ENCODE results near the gene ZNF346.
A peak's percentile ranks its signal among the peaks of the same experiment; 100 is the strongest.

Gene ZNF346

DNA sequence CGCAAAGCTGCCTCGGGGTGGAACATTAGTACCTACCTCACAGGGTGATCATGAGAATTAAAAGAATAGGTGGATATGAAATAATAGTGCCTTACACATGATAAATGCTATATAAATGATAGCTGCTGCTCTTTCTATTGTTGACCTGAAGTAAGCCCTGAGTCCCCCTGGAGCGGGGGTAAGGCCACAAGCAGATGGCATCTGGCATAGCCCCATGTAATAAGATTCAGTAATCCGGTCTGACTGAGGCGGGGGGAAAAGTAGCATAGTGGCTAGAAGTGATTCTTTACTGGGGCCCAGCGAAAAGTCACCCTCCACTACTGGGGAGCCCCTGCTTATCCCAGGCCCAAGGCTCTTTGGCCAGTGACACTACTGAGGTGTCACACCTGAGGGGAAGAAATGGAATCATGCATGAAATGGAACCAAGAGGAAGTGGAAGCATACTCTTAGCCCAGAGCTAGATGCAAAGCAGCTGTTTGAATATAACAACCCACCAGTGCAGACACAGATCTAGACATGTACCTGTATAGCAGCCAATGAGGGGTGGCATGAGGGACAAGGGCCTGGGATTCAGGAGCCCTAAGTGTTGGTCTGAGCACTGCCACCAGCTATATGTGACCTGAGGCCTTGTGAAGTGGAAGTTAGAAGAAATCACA lies 48.2 kb downstream of the ZNF346 start:
- DNase-seq: no peak

DNA sequence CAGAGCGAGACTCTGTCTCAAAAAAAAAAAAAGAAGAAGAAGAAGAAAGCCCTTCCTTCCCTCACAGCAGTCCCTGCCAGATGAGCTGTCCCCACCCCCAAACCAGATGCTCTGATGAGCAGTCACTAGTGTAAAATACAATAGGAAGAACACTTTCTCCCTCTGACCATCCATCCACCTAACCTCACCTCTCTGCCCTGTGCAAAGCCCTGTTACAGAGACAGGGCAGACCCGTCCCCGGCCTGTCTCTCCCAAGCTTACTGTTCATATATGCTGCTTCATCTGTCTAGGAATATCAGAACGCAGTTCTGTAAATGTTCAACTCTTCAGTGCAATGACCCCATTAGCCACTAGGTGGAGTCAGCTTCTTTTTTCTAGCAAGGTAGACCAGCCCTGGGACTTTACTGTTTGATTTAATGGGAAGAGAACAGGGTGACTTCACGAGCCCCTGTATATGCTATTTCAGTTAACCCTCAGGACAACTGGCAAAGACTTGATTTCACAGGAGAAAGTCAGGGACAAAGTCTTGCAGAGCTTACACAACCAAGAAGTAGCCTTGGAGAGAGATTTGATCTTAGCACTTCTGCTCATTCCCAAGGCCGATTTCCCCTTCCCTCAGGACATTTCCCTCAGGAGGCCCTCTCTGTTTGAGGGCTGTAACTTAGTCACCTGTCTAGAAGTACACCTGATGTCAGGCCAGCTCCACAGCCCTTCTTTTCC lies 49.3 kb downstream of the ZNF346 start:
- peak; percentile 19 for DNase-seq

DNA sequence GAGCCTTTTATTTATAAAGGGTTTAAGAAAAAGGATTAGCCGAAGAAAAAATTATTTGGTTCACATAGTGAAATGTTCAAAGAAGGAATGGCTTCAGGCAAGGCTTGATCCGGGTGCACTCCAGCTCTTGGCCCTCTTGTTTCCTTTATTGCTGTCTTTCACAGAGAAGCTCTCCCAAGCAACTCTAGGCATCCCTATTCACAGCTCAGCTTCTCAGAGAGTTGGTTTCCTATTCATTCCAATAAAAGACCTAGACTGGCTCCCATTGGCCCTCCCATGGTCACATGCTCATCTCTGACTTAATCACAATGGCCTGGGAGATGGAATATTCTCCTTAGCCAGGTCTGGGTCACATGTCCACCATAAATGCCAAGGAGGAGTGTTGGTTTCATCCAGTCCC lies 54.8 kb downstream of the ZNF346 start:
- DNase-seq: no peak

DNA sequence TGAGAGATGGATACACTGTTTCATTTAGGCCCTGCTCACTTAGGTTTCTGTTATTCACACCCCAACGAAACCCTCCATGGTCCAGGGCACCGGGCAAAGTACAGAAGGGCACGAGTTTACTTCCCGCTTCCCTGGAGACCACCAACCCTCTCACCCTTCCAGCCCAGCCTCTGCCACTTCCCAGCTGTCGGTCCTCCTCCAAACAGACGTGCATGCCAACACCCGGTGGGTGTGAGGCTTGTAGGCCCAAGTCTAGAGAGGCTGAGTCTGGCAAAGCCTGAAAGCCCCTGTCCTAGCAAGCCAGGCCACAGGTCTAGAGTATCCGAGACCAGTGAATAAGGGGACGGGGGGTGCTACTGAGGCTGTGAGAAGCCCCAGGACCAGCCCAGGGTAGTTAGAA lies 57.1 kb downstream of the ZNF346 start:
- no peak for DNase-seq

DNA sequence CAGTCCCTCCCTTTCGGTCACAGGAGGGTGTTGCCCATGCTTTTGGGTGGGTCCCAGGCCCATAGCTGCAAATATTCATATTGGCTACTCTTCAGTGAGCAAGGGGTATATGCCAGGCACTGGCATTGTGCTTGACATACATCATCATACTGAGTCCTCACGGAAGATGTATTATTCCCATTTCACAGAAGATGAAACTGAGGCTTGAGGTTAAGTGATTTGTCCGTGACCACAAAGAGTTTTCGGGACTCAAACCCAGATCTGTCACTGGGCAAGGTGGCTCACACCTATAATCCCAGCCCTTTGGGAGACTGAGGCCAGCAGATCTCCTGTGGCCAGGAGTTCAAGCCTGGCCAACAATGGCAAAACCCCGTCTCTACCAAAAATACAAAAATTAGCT lies 57.8 kb downstream of the ZNF346 start:
- DNase-seq: no peak

DNA sequence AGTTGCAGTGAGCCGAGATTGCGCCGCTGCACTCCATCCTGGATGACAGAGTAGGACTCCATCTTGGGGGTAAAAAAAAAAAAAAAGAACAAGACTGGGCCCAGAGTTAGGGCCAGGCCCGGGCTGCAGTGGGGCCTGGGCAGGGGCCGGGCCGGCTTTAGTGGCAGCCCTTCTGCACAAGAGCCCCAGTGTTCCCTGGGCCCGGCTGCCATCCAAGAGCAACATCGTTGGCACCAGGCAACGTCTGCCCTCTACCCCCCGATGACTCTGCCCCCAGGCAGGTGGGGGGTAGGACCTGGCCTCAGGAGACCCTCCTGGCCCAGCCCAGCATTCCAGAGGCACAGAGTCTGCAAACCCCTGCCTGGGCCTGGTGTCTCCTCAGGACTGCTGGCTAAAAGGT lies 59.4 kb downstream of the ZNF346 start:
- DNase-seq: no peak

DNA sequence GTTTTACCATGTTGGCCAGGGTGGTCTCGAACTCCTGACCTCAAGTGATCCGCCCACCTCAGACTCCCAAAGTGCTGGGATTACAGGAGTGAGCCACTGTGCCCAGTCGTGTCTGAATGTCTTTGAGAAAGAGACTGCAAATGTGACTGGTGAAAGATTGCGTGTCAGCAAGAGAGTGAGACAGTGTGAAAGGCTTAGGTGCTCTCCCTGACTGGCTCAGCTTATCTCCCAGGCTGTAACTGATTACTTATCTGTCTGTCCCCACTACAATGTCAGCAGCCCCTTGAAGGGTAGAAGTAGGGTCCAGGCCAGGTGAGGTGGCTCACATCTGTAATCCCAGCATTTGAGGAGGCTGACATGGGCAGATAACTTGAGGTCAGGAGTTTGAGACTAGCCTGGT lies 60.9 kb downstream of the ZNF346 start:
- no peak for DNase-seq

DNA sequence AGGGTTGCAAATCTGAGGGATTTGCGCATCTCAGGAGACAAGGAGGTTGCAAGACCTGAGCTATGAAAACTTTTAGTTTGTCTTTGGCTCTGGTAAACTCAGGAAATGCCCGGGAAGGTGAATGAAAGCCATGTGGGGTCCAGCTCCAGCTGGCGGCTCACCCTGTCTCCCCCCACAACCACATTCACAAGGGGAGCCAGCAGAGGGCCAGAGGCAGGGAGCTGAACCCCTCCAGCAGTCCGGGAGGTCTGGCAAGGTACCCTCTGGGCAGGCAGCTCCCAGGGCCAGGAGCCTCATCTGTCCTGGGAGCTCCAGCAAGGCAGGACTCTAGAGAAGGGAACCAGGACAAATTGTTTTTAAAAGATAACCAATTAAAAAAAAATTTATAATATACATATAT lies 61.7 kb downstream of the ZNF346 start:
- DNase-seq: no peak

- no peak for DNase-seq
These were observed 63.6 kb downstream of the ZNF346 start for GRCh38 chr5:177085985-177086653.

DNA sequence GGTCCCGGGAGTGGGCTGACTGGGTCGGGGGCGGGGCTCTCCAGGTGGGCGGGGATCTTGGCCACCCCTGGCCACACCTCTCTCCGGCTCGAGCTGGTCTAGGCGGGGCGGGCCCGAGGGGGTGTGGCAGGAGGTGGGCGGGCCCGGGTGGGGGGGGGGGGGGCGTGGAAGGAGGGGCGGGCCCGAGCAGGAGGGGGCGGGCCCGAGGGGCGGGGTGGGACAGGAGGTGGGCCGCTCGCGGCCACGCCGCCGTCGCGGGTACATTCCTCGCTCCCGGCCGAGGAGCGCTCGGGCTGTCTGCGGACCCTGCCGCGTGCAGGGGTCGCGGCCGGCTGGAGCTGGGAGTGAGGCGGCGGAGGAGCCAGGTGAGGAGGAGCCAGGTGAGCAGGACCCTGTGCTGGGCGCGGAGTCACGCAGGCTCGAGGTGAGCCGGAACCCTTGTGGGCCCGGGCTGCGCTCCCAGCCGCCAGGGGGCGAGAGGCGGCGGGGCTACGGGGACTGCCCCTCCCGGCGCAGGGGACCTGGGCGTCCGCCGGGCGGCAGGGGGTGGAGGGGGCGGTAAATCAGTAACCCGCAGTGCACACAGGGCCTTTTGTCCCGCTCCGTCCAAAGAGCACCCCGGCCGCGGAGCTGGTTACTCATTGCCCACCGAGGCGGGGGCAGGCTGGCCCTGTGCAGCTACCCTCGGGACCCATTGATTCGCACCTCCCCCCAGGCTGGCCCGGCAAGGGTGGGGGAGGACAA lies 64.3 kb downstream of the ZNF346 start, which contains the start of gene FGFR4:
FGFR4 (plus strand) TSS at position 262 of the 744 bp plus-strand sequence. CDS start 2,688 bp downstream, outside the sequence.
- no peak for DNase-seq

- DNase-seq: no peak
These were observed 65.0 kb downstream of the ZNF346 start for GRCh38 chr5:177087398-177088005.

GRCh38 chr5:177089127-177089526 lies 66.6 kb downstream of the ZNF346 start:
- DNase-seq: no peak

- no peak for DNase-seq
These were observed 67.5 kb downstream of the ZNF346 start for GRCh38 chr5:177089825-177090641.

- DNase-seq: no peak
These were observed 68.3 kb downstream of the ZNF346 start for GRCh38 chr5:177090813-177091212.

GRCh38 chr5:177091232-177091631 lies 68.7 kb downstream of the ZNF346 start:
- no peak for DNase-seq

DNA sequence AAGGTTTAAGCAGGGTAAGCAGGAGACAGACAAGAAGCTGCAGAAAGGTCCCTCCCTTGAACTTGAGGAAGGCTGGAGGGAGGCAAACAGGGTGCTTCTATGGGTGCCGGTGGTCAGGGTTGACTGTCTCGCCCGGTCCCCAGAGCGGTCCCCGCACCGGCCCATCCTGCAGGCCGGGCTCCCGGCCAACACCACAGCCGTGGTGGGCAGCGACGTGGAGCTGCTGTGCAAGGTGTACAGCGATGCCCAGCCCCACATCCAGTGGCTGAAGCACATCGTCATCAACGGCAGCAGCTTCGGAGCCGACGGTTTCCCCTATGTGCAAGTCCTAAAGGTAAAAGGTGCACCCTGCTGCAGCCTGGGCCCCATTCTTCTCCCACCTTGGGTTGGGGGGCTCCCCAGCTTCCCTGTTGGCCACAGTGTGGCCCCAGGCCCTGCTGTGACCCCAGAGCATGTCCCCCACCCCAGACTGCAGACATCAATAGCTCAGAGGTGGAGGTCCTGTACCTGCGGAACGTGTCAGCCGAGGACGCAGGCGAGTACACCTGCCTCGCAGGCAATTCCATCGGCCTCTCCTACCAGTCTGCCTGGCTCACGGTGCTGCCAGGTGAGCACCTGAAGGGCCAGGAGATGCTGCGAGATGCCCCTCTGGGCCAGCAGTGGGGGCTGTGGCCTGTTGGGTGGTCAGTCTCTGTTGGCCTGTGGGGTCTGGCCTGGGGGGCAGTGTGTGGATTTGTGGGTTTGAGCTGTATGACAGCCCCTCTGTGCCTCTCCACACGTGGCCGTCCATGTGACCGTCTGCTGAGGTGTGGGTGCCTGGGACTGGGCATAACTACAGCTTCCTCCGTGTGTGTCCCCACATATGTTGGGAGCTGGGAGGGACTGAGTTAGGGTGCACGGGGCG lies 69.9 kb downstream of the ZNF346 start:
- DNase-seq: no peak

DNA sequence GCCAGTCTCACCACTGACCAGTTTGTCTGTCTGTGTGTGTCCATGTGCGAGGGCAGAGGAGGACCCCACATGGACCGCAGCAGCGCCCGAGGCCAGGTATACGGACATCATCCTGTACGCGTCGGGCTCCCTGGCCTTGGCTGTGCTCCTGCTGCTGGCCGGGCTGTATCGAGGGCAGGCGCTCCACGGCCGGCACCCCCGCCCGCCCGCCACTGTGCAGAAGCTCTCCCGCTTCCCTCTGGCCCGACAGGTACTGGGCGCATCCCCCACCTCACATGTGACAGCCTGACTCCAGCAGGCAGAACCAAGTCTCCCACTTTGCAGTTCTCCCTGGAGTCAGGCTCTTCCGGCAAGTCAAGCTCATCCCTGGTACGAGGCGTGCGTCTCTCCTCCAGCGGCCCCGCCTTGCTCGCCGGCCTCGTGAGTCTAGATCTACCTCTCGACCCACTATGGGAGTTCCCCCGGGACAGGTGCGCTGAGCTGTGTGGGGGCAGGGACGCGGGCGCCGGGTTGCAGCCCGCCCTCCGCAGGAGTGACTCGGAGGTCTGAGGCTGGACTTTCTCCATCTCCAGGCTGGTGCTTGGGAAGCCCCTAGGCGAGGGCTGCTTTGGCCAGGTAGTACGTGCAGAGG lies 70.7 kb downstream of the ZNF346 start:
- no peak for DNase-seq

DNA sequence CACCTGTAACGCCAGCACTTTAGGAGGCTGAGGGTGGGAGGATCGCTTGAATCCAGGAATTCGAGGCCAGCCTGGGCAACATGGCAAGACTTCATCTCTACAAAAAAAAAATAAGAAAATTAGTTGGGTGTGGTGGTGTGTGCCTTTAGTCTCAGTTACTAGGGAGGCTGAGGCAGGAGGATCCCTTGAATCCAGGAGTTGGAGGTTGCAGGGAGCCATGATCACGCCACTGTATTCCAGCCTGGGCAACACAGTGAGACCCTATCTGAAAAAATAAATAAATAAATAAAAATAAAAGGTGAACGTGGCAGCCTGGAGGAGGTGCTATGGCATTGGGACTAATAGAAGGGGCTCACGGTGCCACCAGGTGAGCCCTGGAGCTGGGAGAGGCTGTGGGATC lies 71.3 kb downstream of the ZNF346 start:
- DNase-seq: no peak

DNA sequence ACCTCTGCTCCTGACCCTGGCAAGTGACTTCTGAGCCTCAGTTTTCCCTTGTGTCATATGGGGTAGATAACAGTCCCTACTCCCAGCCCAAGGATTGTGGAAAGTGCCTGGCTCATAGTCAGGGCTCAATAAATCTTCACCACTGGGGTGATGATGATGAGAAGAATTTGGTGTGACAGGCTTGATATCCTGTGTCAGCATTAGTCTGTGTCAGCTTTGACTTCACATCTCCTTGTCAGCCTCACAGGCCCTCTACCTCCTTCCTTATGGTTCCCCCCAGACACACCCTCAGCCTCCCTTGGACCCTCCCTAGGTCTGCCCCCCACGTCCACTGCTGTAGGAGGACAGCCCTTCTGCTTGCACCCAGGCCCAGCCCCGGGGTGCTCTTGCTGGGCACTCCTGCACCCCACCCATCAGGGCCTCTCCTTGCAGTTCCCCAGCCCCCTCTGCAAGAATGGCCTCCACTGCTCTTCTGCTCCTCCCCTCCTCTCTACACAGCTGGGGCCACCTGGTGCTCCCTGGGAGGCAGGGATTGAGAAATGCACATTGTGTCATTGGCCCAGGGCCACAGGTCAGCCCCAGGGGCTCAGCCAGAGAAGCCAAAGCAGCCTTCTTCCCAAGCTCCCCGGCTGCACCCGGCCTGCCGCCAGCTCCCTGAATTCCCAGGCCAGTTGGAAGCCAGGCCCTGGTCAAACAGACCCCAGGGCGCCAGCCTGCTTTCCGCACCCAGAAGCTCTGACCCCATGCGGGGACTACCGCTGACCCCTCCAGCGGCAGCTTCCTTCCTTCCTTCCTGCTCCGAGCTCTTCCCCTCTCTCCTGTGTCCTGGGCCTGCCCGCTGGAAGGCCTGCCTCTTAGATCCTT lies 72.0 kb downstream of the ZNF346 start:
- no peak for DNase-seq

Data from DMS153 (cell line).